ENCODE data around the gene EPHB1.
"Not testable (repeated sequence)": the region's sequence is repeated elsewhere in the genome, so short reads cannot be mapped to it uniquely, and the experiment has no call there.

The EPHB1 gene

DNA sequence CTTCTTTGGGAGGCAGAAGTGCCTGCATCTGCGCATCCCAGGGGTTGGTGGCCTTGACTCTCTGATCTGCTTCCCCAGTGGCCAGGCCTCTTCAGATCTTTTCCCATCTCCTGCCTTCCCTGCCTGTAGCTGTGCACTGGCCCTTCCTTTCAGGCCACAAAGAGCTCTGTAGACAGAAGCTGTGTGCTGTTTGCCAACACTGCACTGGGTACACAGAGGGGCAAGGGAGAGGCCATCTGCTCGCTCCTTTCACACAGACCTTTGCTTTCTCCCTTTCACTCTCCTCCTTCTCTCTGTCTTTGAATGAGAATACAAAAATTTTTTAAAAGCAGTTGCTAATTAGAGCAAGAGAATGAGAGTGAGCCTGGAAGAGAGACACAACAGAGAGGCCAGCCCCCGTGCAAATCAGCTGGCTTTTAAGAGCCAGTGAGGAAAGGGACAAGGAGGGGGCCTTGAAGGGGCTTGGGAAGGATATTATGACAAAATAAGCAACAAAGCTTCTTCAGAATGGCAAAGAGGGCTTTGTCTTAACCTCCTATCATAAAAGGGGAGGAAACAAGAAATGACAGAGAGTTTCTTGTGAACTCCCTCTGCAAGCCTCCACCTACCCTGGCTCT, 170.9 kb downstream of the EPHB1 start:
- TF ChIP-seq CTCF (IDR thresholded peaks at IDR 0.05; ENCODE audit: borderline replicate concordance, insufficient read depth, low read depth, low read length), result no peak
- H3K4me3 ChIP-seq (ENCODE audit: low read depth, low read length), result no peak overlapping the region

- TF ChIP-seq CTCF (IDR thresholded peaks at IDR 0.05; ENCODE audit: borderline replicate concordance, insufficient read depth, low read depth, low read length), result no peak
- H3K4me3 ChIP-seq (ENCODE audit: low read depth, low read length), result no peak overlapping the region
These were observed 175.8 kb downstream of the EPHB1 start for GRCh38 chr3:134970895-134971294.

DNA sequence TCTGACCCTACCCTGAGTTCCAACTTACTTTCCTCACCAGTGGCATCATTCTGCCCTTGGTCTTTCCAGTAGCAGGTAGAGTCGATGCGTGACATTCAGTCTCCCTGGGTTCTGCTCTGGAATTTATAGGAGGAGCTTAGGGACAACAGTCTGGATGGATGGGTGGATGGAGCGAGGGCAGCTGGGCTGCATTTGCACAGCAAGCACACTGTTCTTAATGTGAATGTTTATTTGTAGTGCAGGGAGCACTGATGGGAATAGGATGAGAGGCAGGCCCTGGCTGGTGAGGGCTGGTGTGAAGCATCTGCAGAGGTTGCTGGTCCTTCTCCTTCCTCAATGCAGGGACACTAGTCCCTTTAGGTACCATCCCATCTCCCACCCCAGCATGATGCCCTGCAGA, 176.2 kb downstream of the EPHB1 start:
- TF ChIP-seq CTCF (IDR thresholded peaks at IDR 0.05; ENCODE audit: borderline replicate concordance, insufficient read depth, low read depth, low read length), result no peak
- no peak overlapping the region for H3K4me3 ChIP-seq (ENCODE audit: low read depth, low read length)

DNA sequence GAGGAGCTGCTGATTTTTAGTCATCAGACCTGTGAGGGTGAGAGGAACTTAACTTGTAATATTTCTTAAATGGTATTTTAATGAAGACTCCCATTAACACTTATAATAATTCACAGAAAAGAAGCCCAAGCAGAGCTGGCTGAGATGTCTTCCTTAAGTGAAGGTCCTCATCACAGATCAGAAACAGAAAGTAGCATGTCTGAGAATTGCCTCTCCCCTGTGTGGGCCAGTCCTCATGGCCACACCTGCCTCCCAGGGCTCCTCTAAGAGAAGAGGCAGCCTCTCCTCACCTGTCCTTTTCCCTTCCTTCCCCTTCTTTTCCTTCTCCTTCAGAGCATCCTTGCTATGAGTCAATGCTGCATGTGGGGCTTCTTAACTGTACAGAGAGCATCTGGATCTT, 176.8 kb downstream of the EPHB1 start:
- H3K4me3 ChIP-seq (ENCODE audit: low read depth, low read length), result not testable (repeated sequence)

DNA sequence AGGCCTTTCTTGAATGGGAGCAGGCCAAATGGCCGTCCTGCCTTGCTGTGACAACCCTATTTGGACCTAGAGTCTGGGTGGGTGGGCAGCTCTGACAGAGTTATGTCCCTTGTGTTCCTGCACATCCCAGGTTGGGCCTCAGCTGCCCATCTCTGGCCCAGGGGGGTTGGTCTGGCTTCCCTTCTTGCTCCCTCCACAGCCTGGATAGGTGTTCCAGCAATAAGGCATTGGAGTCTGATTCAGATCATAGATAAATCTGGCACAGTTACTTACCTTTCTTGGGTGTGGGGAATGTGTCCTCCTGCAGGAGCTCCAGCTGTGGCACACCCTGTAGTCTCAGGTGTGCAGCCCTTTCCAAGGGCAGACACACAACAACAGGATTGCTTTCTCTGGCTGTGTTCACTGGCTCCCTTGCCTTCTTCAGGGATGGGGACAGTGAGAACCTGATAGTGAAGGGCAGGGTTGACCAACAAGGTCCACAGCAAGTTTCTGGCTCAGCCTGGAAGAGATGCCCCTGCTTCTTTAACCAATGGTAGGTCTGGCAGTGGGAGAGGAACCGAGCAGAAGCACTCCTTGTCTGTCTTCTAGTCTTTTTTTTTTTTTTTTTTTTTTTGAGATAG, 177.9 kb downstream of the EPHB1 start:
- TF ChIP-seq CTCF (IDR thresholded peaks at IDR 0.05; ENCODE audit: borderline replicate concordance, insufficient read depth, low read depth, low read length), result no peak
- no peak overlapping the region for H3K4me3 ChIP-seq (ENCODE audit: low read depth, low read length)

- no peak for TF ChIP-seq CTCF (IDR thresholded peaks at IDR 0.05; ENCODE audit: borderline replicate concordance, insufficient read depth, low read depth, low read length)
These were observed 179.6 kb downstream of the EPHB1 start for GRCh38 chr3:134974624-134975023.

DNA sequence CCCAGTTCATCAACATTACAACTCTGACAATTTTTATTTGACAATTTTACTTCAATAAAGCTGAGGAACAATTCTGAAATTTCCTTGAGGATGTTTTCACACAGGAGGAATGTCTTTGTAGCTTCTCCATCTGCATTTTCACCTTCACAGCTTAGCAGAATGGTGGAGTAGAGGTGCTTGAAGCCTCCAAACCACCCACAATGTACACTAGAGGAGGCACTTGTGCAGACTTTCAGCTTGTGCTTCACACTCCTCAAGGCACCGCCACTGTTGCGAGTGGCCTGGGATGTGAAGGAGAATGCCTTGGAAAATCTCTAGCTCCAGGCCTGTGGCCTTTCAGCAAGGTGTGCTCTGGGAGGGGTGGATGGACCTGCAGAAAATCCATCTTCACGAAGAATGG, 181.9 kb downstream of the EPHB1 start:
- no peak for TF ChIP-seq CTCF (IDR thresholded peaks at IDR 0.05; ENCODE audit: borderline replicate concordance, insufficient read depth, low read depth, low read length)
- no peak overlapping the region for H3K4me3 ChIP-seq (ENCODE audit: low read depth, low read length)

More at GRCh38 chr3:134974624-134975023, 179.6 kb downstream of the EPHB1 start:
- no peak overlapping the region for H3K4me3 ChIP-seq (ENCODE audit: low read depth, low read length)
